K562 (cell line): ENCODE results near the gene GAPDH. TPM values are rescaled to one million over a fixed set of nuclear protein-coding genes. Genes with fewer than 3 reads are reported as not detected.

Experiments used
- CBX2 ChIP-seq: fragments of 200-600 bp; sonication (generic); IDR thresholded peaks from one replicate; pipeline ENCODE4 v1.6.1; 2012; ENCODE audit warnings: mild to moderate bottlenecking, low read length, inconsistent platforms; ENCODE audit not compliant: insufficient read depth, poor library complexity, severe bottlenecking
- CEBPZ ChIP-seq: fragments of 150-350 bp; IDR thresholded peaks from 2 replicates; pipeline ENCODE4 v1.6.1; 2014; ENCODE audit warnings: low read depth, mild to moderate bottlenecking, low read length, borderline replicate concordance
- CREB3 ChIP-seq: fragments of 450-650 bp; conservative IDR thresholded peaks from 2 replicates; pipeline ENCODE4 v1.6.1; 2016; ENCODE audit warnings: missing genetic modification characterization, low read depth, mild to moderate bottlenecking, missing compliant biosample characterization, moderate library complexity
- DEAF1 ChIP-seq: fragments of 450-650 bp; formaldehyde crosslinking; IDR thresholded peaks from 2 replicates; pipeline ENCODE4 v1.4.0; 2020; ENCODE audit warnings: mild to moderate bottlenecking, moderate library complexity
- ETS2 ChIP-seq: IDR thresholded peaks from 2 replicates; pipeline ENCODE4 v1.6.1; 2016; ENCODE audit warnings: borderline replicate concordance, missing genetic modification characterization, mild to moderate bottlenecking, moderate library complexity, missing compliant biosample characterization; ENCODE audit not compliant: poor library complexity, severe bottlenecking
- MYBL2 ChIP-seq, 2 experiments: fragments of 450-650 bp in 1 of 2; sonication (generic) in 1 of 2; formaldehyde crosslinking in 1 of 2; IDR thresholded peaks; 2 replicates each; pipeline versions ENCODE4 v1.6.1 to v1.8.1; 2017 to 2022; ENCODE audit warnings: borderline replicate concordance in 1 of 2, inconsistent platforms in 1 of 2, low read depth in 1 of 2, mild to moderate bottlenecking in 1 of 2, missing genetic modification reagents in 1 of 2, moderate library complexity in 1 of 2
- NFE2 ChIP-seq: IDR thresholded peaks from 2 replicates; pipeline ENCODE4 v1.6.1; 2014; ENCODE audit warnings: antibody characterized with exemption, low read depth
- NFIC ChIP-seq: fragments of 450-650 bp; IDR thresholded peaks from 2 replicates; pipeline ENCODE4 v1.6.1; 2017; ENCODE audit warnings: mild to moderate bottlenecking, inconsistent platforms
- SNAPC5 ChIP-seq: fragments of 250-450 bp; sonication (Bioruptor Pico); IDR thresholded peaks from 2 replicates; pipeline ENCODE4 v1.8.0; 2021; ENCODE audit warnings: moderate library complexity, mild to moderate bottlenecking, inconsistent platforms
- TAF1 ChIP-seq: IDR thresholded peaks from 2 replicates; pipeline ENCODE4 v1.6.1; 2011; ENCODE audit warnings: mild to moderate bottlenecking, low read length, moderate library complexity; ENCODE audit not compliant: insufficient read depth, control insufficient read depth, severe bottlenecking; ENCODE audit errors: extremely low read depth
- USF2 ChIP-seq: sonication (generic); formaldehyde crosslinking; IDR thresholded peaks from 2 replicates; pipeline ENCODE4 v1.5.0; 2020; ENCODE audit warnings: missing genetic modification reagents
- YBX1 ChIP-seq: fragments of 450-650 bp; IDR thresholded peaks from 2 replicates; pipeline ENCODE4 v1.7.1; 2016; ENCODE audit warnings: mild to moderate bottlenecking
- ZBTB9 ChIP-seq: fragments of 450-650 bp; formaldehyde crosslinking; IDR thresholded peaks from 2 replicates; pipeline ENCODE4 v1.4.0; 2020; ENCODE audit warnings: mild to moderate bottlenecking, moderate library complexity
- ZNF507 ChIP-seq: conservative IDR thresholded peaks from 2 replicates; pipeline ENCODE4 v1.6.1; 2017; ENCODE audit warnings: missing genetic modification characterization, missing compliant biosample characterization
- polyA plus RNA-seq, 8 experiments: library from polyadenylated mRNA; depleted of rRNA in 4 of 8; stranded (reverse) in 5 of 8; unstranded in 3 of 8; fragments of >200 nt; fragmentation: Nextera tagmentation in 2 of 8; fragmentation: Illumina TruSeq in 1 of 8; extraction: Ambion mirVana in 2 of 8; extraction: Trizol in 1 of 8; gene quantifications; 2 replicates each; pipeline versions ENCODE4 v1.2.1 to v1.2.3, GENCODE V29; 2011 to 2014; ENCODE audit warnings: inconsistent platforms in 1 of 8, missing spikeins in 1 of 8
- total RNA-seq, 7 experiments: library from RNA; depleted of rRNA in 6 of 7; stranded (reverse); fragments of >200 nt in 6 of 7; fragmentation: Illumina TruSeq in 2 of 7; extraction: Trizol in 2 of 7; gene quantifications; 2 replicates each; pipeline versions ENCODE4 v1.2.1 to v1.2.3, GENCODE V29; 2011 to 2021; ENCODE audit warnings: low replicate concordance in 1 of 7

GAPDH gene
- total and polyA plus RNA-seq, 9 of the 15 experiments (the other 6 are each of a cell fraction or from before 2014, with no cell fraction given) = 2,206 to 6,793 (median 4,217) TPM

- TF ChIP-seq USF2 (CRISPR knock-in tag) (peak; percentile 94), NFE2 (peak; percentile 71), SNAPC5 (CRISPR knock-in tag) (no peak), NFIC (peak; percentile 96), ETS2 (tag) (no peak), TAF1 (no peak), MYBL2 (IDR thresholded peaks at IDR 0.05; ENCODE audit: low read depth) (no peak), MYBL2 (CRISPR knock-in tag; IDR thresholded peaks at IDR 0.05; ENCODE audit: borderline replicate concordance) (no peak), CREB3 (tag) (no peak), DEAF1 (no peak), YBX1 (no peak), ZBTB9 (CRISPR knock-in tag) (no peak), ZNF507 (tag) (no peak), CBX2 (no peak), CEBPZ (no peak)
Observed at GRCh38 chr12:6534945-6535696, 804 bp downstream of the GAPDH start (continued).
